PFSK-1 (cell line): Measurements from ENCODE around the gene CSN2. TPM values are rescaled to one million over a fixed set of nuclear protein-coding genes. Genes with fewer than 3 reads are reported as not detected.

Experiments used
- FOXP2 ChIP-seq: optimal IDR thresholded peaks from 2 replicates; pipeline ENCODE3; 2011; ENCODE audit warnings: borderline replicate concordance, control low read depth, inconsistent platforms; ENCODE audit not compliant: insufficient read depth; ENCODE audit errors: extremely low read length, extremely low read depth
- POLR2AphosphoS5 ChIP-seq: IDR thresholded peaks from 2 replicates; pipeline ENCODE4 v1.6.1; 2012; ENCODE audit warnings: low read depth, mild to moderate bottlenecking, control low read depth, low read length, moderate library complexity
- REST ChIP-seq, 2 experiments: IDR thresholded peaks; 2 replicates each; pipeline versions ENCODE4 v1.6.1 to v1.8.0; 2011 to 2012; ENCODE audit warnings: low read depth in 2 of 2, low read length in 2 of 2, control low read depth in 1 of 2, inconsistent platforms in 1 of 2, mild to moderate bottlenecking in 1 of 2, moderate library complexity in 1 of 2; ENCODE audit not compliant: insufficient read depth in 1 of 2
- SIN3A ChIP-seq: IDR thresholded peaks from 2 replicates; pipeline ENCODE4 v1.6.1; 2012; ENCODE audit warnings: mild to moderate bottlenecking, low read length, moderate library complexity, borderline replicate concordance; ENCODE audit not compliant: insufficient read depth
- TAF1 ChIP-seq: IDR thresholded peaks from 2 replicates; pipeline ENCODE4 v1.6.1; 2012; ENCODE audit warnings: low read length, control low read depth, borderline replicate concordance; ENCODE audit not compliant: insufficient read depth
- polyA plus RNA-seq: library from polyadenylated mRNA; unstranded; fragments of >200 nt; gene quantifications from one replicate; pipeline ENCODE4 v1.2.1, GENCODE V29; 2012; ENCODE audit warnings: low read depth, missing spikeins; ENCODE audit not compliant: insufficient read length

CSN2 gene
- polyA plus RNA-seq, result not detected

GRCh38 chr4:69965628-69966027 lies at the start of gene CSN2:
TSS of gene CSN2 (minus strand) at chr4:69965728. CDS start at chr4:69960995, 4,733 bp downstream.
- TF ChIP-seq FOXP2 (no peak), TAF1 (no peak), SIN3A (no peak), REST (IDR thresholded peaks at IDR 0.05; ENCODE audit: insufficient read depth in 1 of 2, low read depth in 2 of 2, low read length in 2 of 2) (no peak), POLR2AphosphoS5 (no peak)

- TF ChIP-seq FOXP2 (no peak), POLR2AphosphoS5 (no peak), TAF1 (no peak), SIN3A (no peak), REST (IDR thresholded peaks at IDR 0.05; ENCODE audit: insufficient read depth in 1 of 2, low read depth in 2 of 2, low read length in 2 of 2) (no peak)
Observed at GRCh38 chr4:70008771-70009170, 43.2 kb upstream of the CSN2 start.

- TF ChIP-seq TAF1, result no peak
- no peak for TF ChIP-seq FOXP2
- no peak for TF ChIP-seq POLR2AphosphoS5
- no peak for TF ChIP-seq SIN3A
Observed at GRCh38 chr4:70002507-70002906, 37.0 kb upstream of the CSN2 start.

GRCh38 chr4:70000711-70001110 lies 35.2 kb upstream of the CSN2 start:
- no peak for TF ChIP-seq POLR2AphosphoS5
- no peak for TF ChIP-seq SIN3A
- no peak for TF ChIP-seq FOXP2
- no peak for TF ChIP-seq REST (IDR thresholded peaks at IDR 0.05; ENCODE audit: insufficient read depth in 1 of 2, low read depth in 2 of 2, low read length in 2 of 2)
- TF ChIP-seq TAF1, result no peak

- TF ChIP-seq SIN3A (no peak), FOXP2 (no peak), REST (IDR thresholded peaks at IDR 0.05; ENCODE audit: insufficient read depth in 1 of 2, low read depth in 2 of 2, low read length in 2 of 2) (no peak), TAF1 (no peak), POLR2AphosphoS5 (no peak)
Observed at GRCh38 chr4:69999420-69999819, 33.9 kb upstream of the CSN2 start.
